DND-41 (cell line): ENCODE results near the gene KCNG1.

Experiments
- ATAC-seq: fragments of 200-7000 bp; cut with Tn5 transposase; 3 replicates; pipeline ENCODE4 v1.9.1; 2021; ENCODE audit warnings: low read depth; ENCODE audit not compliant: insufficient read depth
- DNase-seq: peaks from one replicate; pipeline ENCODE4 v3.0.0-alpha.2; 2020
- H2AFZ ChIP-seq: 2 replicates; pipeline ENCODE4 v1.6.0; 2012; ENCODE audit warnings: low read depth, low read length
- H3K27ac ChIP-seq: 2 replicates; pipeline ENCODE4 v1.5.1; 2012; ENCODE audit warnings: low read length, inconsistent platforms
- H3K27me3 ChIP-seq: fragments of 200-600 bp; sonication (generic); 2 replicates; pipeline ENCODE4 v1.6.0; 2012; ENCODE audit warnings: low read length, mild to moderate bottlenecking, inconsistent platforms; ENCODE audit not compliant: insufficient read depth, poor library complexity
- H3K36me3 ChIP-seq: 2 replicates; pipeline ENCODE4 v1.5.1; 2012; ENCODE audit warnings: low read length, inconsistent platforms; ENCODE audit not compliant: insufficient read depth
- H3K4me1 ChIP-seq: 2 replicates; pipeline ENCODE4 v1.5.1; 2012; ENCODE audit warnings: mild to moderate bottlenecking, low read length; ENCODE audit not compliant: insufficient read depth
- H3K4me2 ChIP-seq: 2 replicates; pipeline ENCODE4 v1.6.0; 2012; ENCODE audit warnings: mild to moderate bottlenecking, moderate library complexity, low read length, inconsistent platforms; ENCODE audit not compliant: insufficient read depth
- H3K4me3 ChIP-seq, 2 experiments: fragments of 200-600 bp in 1 of 2; shearing (Covaris generic) in 1 of 2; 2 replicates each; pipeline ENCODE4 v1.5.1; 2012 to 2016; ENCODE audit warnings: inconsistent platforms in 2 of 2, low read length in 2 of 2, mild to moderate bottlenecking in 2 of 2, low read depth in 1 of 2, moderate library complexity in 1 of 2
- H3K79me2 ChIP-seq: 2 replicates; pipeline ENCODE4 v1.6.0; 2012; ENCODE audit warnings: low read length, inconsistent platforms; ENCODE audit not compliant: insufficient read depth
- H3K9ac ChIP-seq: 2 replicates; pipeline ENCODE4 v1.6.0; 2012; ENCODE audit warnings: low read depth, mild to moderate bottlenecking, inconsistent platforms, low read length, moderate library complexity
- H3K9me3 ChIP-seq: 2 replicates; pipeline ENCODE4 v1.5.1; 2012; ENCODE audit warnings: low read length, moderate library complexity, mild to moderate bottlenecking, inconsistent platforms; ENCODE audit not compliant: insufficient read depth, severe bottlenecking
- H4K20me1 ChIP-seq: 2 replicates; pipeline ENCODE4 v1.6.0; 2012; ENCODE audit warnings: low read length; ENCODE audit not compliant: insufficient read depth
- CTCF ChIP-seq: IDR thresholded peaks from 2 replicates; pipeline ENCODE4 v1.5.1; 2012; ENCODE audit warnings: borderline replicate concordance, low read length, moderate library complexity, mild to moderate bottlenecking; ENCODE audit not compliant: poor library complexity, severe bottlenecking; ENCODE audit errors: extremely low read depth
- EZH2 ChIP-seq: IDR thresholded peaks from 3 replicates; pipeline ENCODE4 v1.6.1; 2012; ENCODE audit warnings: borderline replicate concordance, low read depth, mild to moderate bottlenecking, moderate library complexity, low read length, inconsistent platforms; ENCODE audit not compliant: severe bottlenecking

KCNG1 gene

GRCh38 chr20:50983321-50983720, 39.6 kb downstream of the KCNG1 start:
- Histone ChIP-seq H3K4me3 (no peak overlapping the region), H3K36me3 (no peaks in the 10 kb centered on the region), H3K4me1 (no peaks in the 10 kb centered on the region), H3K79me2 (no peaks in the 10 kb centered on the region), H3K27ac (no peak overlapping the region), H3K9ac (no peak overlapping the region), H2AFZ (no peak overlapping the region), H4K20me1 (no peaks in the 10 kb centered on the region; the same call in 1 of the 2 replicates), H3K4me2 (no peak overlapping the region), H3K9me3 (no peaks in the 10 kb centered on the region), H3K27me3 (peaks cover 2% of the 10 kb centered on the region)
- ATAC-seq (no peak), DNase-seq (no peak)
- no peak for TF ChIP-seq CTCF
- TF ChIP-seq EZH2: no peak

- TF ChIP-seq CTCF: no peak
- no peak for TF ChIP-seq EZH2
- Histone ChIP-seq H4K20me1 (no peaks in the 10 kb centered on the region; the same call in 1 of the 2 replicates), H2AFZ (no peak overlapping the region), H3K27ac (no peak overlapping the region), H3K9ac (no peak overlapping the region), H3K36me3 (no peaks in the 10 kb centered on the region), H3K79me2 (no peaks in the 10 kb centered on the region), H3K4me2 (no peak overlapping the region), H3K9me3 (no peaks in the 10 kb centered on the region), H3K4me3 (no peak overlapping the region), H3K4me1 (no peaks in the 10 kb centered on the region), H3K27me3 (peaks cover 2% of the 10 kb centered on the region)
- DNase-seq (no peak), ATAC-seq (no peak)
Observed at GRCh38 chr20:50982363-50982762, 40.5 kb downstream of the KCNG1 start.

GRCh38 chr20:50981714-50982048, 41.2 kb downstream of the KCNG1 start:
- Histone ChIP-seq H3K9me3 (no peaks in the 10 kb centered on the region), H3K4me1 (no peaks in the 10 kb centered on the region), H2AFZ (no peak overlapping the region), H4K20me1 (peaks cover 3% of the 10 kb centered on the region; the same call in 1 of the 2 replicates), H3K4me2 (no peak overlapping the region), H3K4me3 (no peak overlapping the region), H3K79me2 (no peaks in the 10 kb centered on the region), H3K27ac (no peak overlapping the region), H3K27me3 (no peaks in the 10 kb centered on the region), H3K9ac (no peak overlapping the region), H3K36me3 (no peaks in the 10 kb centered on the region)
- DNase-seq (no peak), ATAC-seq (no peak)
- TF ChIP-seq CTCF (no peak), EZH2 (no peak)
